AG04450 (cell line): ENCODE data around the gene EIF2A. TPM values are rescaled to one million over a fixed set of nuclear protein-coding genes. Genes with fewer than 3 reads are reported as not detected.

Experiments
- CTCF ChIA-PET: fragments of 300-600, 350-600 bp; formaldehyde crosslinking; extraction: SDS; loops from one replicate; lab custom pipeline; 2022; ENCODE audit warnings: antibody characterized with exemption, inconsistent platforms; lab: Charles Lee
- POLR2A ChIA-PET: fragments of 350-600 bp; formaldehyde crosslinking; extraction: SDS; loops from one replicate; lab custom pipeline; 2021; ENCODE audit warnings: antibody characterized with exemption, inconsistent platforms; lab: Yijun Ruan, JAX
- DNase-seq: peaks from one replicate; pipeline ENCODE4 v3.0.0-alpha.2; 2011; ENCODE audit warnings: low read depth, low spot score
- H3K27ac ChIP-seq: one replicate; pipeline ENCODE4 v1.5.1; 2012; ENCODE audit warnings: low read depth, low read length, control low read depth
- H3K27me3 ChIP-seq: one replicate; pipeline ENCODE4 v1.6.0; 2012; ENCODE audit warnings: low read length; ENCODE audit not compliant: control insufficient read depth, insufficient read depth
- H3K4me3 ChIP-seq: 2 replicates; pipeline ENCODE4 v1.5.1; 2011; ENCODE audit warnings: mild to moderate bottlenecking, low read depth, low read length, control low read depth
- H3K9me3 ChIP-seq: 2 replicates; pipeline ENCODE4 v1.5.1; 2012; ENCODE audit warnings: low read length; ENCODE audit not compliant: control insufficient read depth, insufficient read depth
- CTCF ChIP-seq: IDR thresholded peaks from 2 replicates; pipeline ENCODE4 v1.5.1; 2011; ENCODE audit warnings: low read depth, low read length, control low read depth, inconsistent platforms
- polyA plus RNA-seq: library from polyadenylated mRNA; depleted of rRNA; stranded (reverse); fragments of >200 nt; gene quantifications from 2 replicates; pipeline ENCODE4 v1.2.3, GENCODE V29; 2011

Gene EIF2A
- polyA plus RNA-seq, 1 experiment, result 113 TPM

- Histone ChIP-seq H3K9me3 (no peaks in the 10 kb centered on the region), H3K27me3 (no peaks in the 10 kb centered on the region), H3K4me3 (no peak overlapping the region), H3K27ac (no peak overlapping the region)
- POLR2A ChIA-PET, result no interaction called here
- DNase-seq, result no peak
- TF ChIP-seq CTCF, result no peak
- CTCF ChIA-PET, result no interaction called here
These were observed 14.8 kb upstream of the EIF2A start for GRCh38 chr3:150531775-150532174.

- no peak for DNase-seq
- CTCF ChIA-PET, result interaction anchor here (1.4 kb wide), 1 partner anchor 67 kb away, joined by 4 read pairs; the partner anchor contains the start of gene SELENOT
- Histone ChIP-seq H3K9me3 (no peaks in the 10 kb centered on the region), H3K4me3 (no peak overlapping the region), H3K27ac (no peak overlapping the region), H3K27me3 (no peaks in the 10 kb centered on the region)
- POLR2A ChIA-PET, result no interaction called here
- TF ChIP-seq CTCF, result no peak
These were observed 11.4 kb upstream of the EIF2A start for GRCh38 chr3:150535204-150535603.

GRCh38 chr3:150538324-150539208, 8.0 kb upstream of the EIF2A start:
- POLR2A ChIA-PET, result interaction anchor here (1.5 kb wide), 1 partner anchor 65 kb away, joined by 3 read pairs; the partner anchor contains the start of gene SELENOT

GRCh38 chr3:150540297-150540696, 6.3 kb upstream of the EIF2A start:
- H3K4me3 ChIP-seq, result no peak overlapping the region
- TF ChIP-seq CTCF, result no peak
- ChIA-PET POLR2A (interaction anchor here (0.7 kb wide), 1 partner anchor 156 kb away, joined by 3 read pairs; no protein-coding TSS in a partner anchor), CTCF (interaction anchor here (1.7 to 1.9 kb wide), 2 partner anchors 12 to 182 kb away, joined by 3 to 11 read pairs; no protein-coding TSS in a partner anchor)
- H3K27ac ChIP-seq, result no peak overlapping the region
- H3K9me3 ChIP-seq, result no peaks in the 10 kb centered on the region
- H3K27me3 ChIP-seq, result no peaks in the 10 kb centered on the region
- DNase-seq, result no peak

More at GRCh38 chr3:150538324-150539208, 8.0 kb upstream of the EIF2A start:
- Histone ChIP-seq H3K27me3 (no peaks in the 10 kb centered on the region), H3K9me3 (no peaks in the 10 kb centered on the region), H3K27ac (no peak overlapping the region), H3K4me3 (no peak overlapping the region)
- no peak for DNase-seq
- no peak for TF ChIP-seq CTCF
- CTCF ChIA-PET, result interaction anchor here (1.0 to 1.9 kb wide), 2 partner anchors 10 kb away, joined by 5 to 11 read pairs; no protein-coding TSS in a partner anchor

- Histone ChIP-seq H3K27me3 (no peaks in the 10 kb centered on the region), H3K9me3 (peaks cover 2% of the 10 kb centered on the region; the same call in 1 of the 2 replicates), H3K4me3 (no peak overlapping the region), H3K27ac (no peak overlapping the region)
- no peak for DNase-seq
- CTCF ChIA-PET, result interaction anchor here (1.7 kb wide), 1 partner anchor 181 kb away, joined by 3 read pairs; no protein-coding TSS in a partner anchor
- POLR2A ChIA-PET, result interaction anchor here (0.7 kb wide), 1 partner anchor 157 kb away, joined by 3 read pairs; no protein-coding TSS in a partner anchor
- TF ChIP-seq CTCF, result no peak
These were observed 5.6 kb upstream of the EIF2A start for GRCh38 chr3:150540991-150541390.
